NCI-H524 (cell line): ENCODE data around the gene GFRA1.
"Not testable (repeated sequence)": the region's sequence is repeated elsewhere in the genome, so short reads cannot be mapped to it uniquely, and the experiment has no call there.

Experiments
- DNase-seq, 2 experiments: peaks; one replicate each; lab custom pipeline; 2025; lab: John Stamatoyannopoulos, UW

Gene GFRA1

GRCh38 chr10:116197946-116198675, 74.9 kb downstream of the GFRA1 start:
- DNase-seq, result no peak

- DNase-seq, result no peak
Measured at GRCh38 chr10:116195583-116195982, 77.4 kb downstream of the GFRA1 start.

GRCh38 chr10:116195039-116195438, 78.0 kb downstream of the GFRA1 start:
- no peak for DNase-seq

GRCh38 chr10:116194061-116194460, 78.9 kb downstream of the GFRA1 start:
- DNase-seq, result no peak

GRCh38 chr10:116190883-116191282, 82.1 kb downstream of the GFRA1 start:
- no peak for DNase-seq

- DNase-seq, result no peak
Measured at GRCh38 chr10:116186273-116186672, 86.7 kb downstream of the GFRA1 start.

GRCh38 chr10:116185199-116185867, 87.7 kb downstream of the GFRA1 start:
- DNase-seq, result no peak

- no peak for DNase-seq
Measured at GRCh38 chr10:116184512-116184794, 88.6 kb downstream of the GFRA1 start.

- peak; percentile 46 to 72 for DNase-seq
Measured at GRCh38 chr10:116183733-116184511, 89.1 kb downstream of the GFRA1 start.

- DNase-seq, result peak in 1 of 2 experiments; percentile 0
Measured at GRCh38 chr10:116182426-116182825, 90.6 kb downstream of the GFRA1 start.

- DNase-seq, result no peak
Measured at GRCh38 chr10:116178086-116178605, 94.9 kb downstream of the GFRA1 start.

GRCh38 chr10:116175231-116175630, 97.8 kb downstream of the GFRA1 start:
- no peak for DNase-seq

- DNase-seq, result peak in 1 of 2 experiments; percentile 34
Measured at GRCh38 chr10:116171505-116171904, 101.5 kb downstream of the GFRA1 start.

- peak; percentile 67 to 84 for DNase-seq
Measured at GRCh38 chr10:116170815-116171250, 102.2 kb downstream of the GFRA1 start.

- DNase-seq, result no peak
Measured at GRCh38 chr10:116169782-116170445, 103.1 kb downstream of the GFRA1 start.

- no peak for DNase-seq
Measured at GRCh38 chr10:116168745-116169144, 104.3 kb downstream of the GFRA1 start.

GRCh38 chr10:116168329-116168728, 104.7 kb downstream of the GFRA1 start:
- DNase-seq, result no peak

- not testable (repeated sequence) for DNase-seq
Measured at GRCh38 chr10:116165941-116166340, 107.1 kb downstream of the GFRA1 start.

GRCh38 chr10:116164291-116164690, 108.7 kb downstream of the GFRA1 start:
- no peak for DNase-seq

GRCh38 chr10:116163333-116164131, 109.5 kb downstream of the GFRA1 start:
- no peak for DNase-seq

GRCh38 chr10:116162851-116163250, 110.2 kb downstream of the GFRA1 start:
- DNase-seq, result no peak
